Measurements from ENCODE around the gene EPHA3. TPM values are rescaled to one million over a fixed set of nuclear protein-coding genes. Genes with fewer than 3 reads are reported as not detected.

EPHA3 gene
- total RNA-seq, 2 donors from 2014 or later: 0.15 to 0.18 TPM

GRCh38 chr3:89419647-89420241, 312.3 kb downstream of the EPHA3 start:
- TF ChIP-seq CTCF (conservative IDR thresholded peaks at IDR 0.05): no peak
- DNase-seq: no peak
- Mint-ChIP-seq H3K36me3 (ENCODE audit: low read depth) (no peaks in the 10 kb centered on the region), H3K9me3 (no peaks in the 10 kb centered on the region), H3K27ac (no peak overlapping the region), H3K27me3 (ENCODE audit: insufficient read depth) (no peaks in the 10 kb centered on the region), H3K4me3 (no peak overlapping the region), H3K4me1 (peaks cover 15% of the 10 kb centered on the region)
- no peak overlapping the region for H3K9ac ChIP-seq (ENCODE audit: extremely low read depth, low read length, poor library complexity, severe bottlenecking)
- no peak overlapping the region for H3K4me3 ChIP-seq (ENCODE audit: low read length)
- no peak overlapping the region for H3K27ac ChIP-seq (ENCODE audit: low read depth, low read length)
- no peaks in the 10 kb centered on the region for H3K4me1 ChIP-seq (ENCODE audit: control insufficient read depth, insufficient read depth, low read length)
- no peaks in the 10 kb centered on the region for H3K9me3 ChIP-seq (ENCODE audit: control insufficient read depth, low read length)
- H3K27me3 ChIP-seq (ENCODE audit: control insufficient read depth, insufficient read depth, low read length, poor library complexity, severe bottlenecking): no peaks in the 10 kb centered on the region
- H3K36me3 ChIP-seq (ENCODE audit: control insufficient read depth, insufficient read depth, low read length): no peaks in the 10 kb centered on the region
- 78 to 83% methylated on average over 1 to 3 of the region's 3 CpGs for WGBS, 2 experiments (ENCODE audit: insufficient coverage in 1 of 2, insufficient read length in 1 of 2)

- H3K36me3 ChIP-seq (ENCODE audit: control insufficient read depth, insufficient read depth, low read length): no peaks in the 10 kb centered on the region
- Mint-ChIP-seq H3K27ac (no peak overlapping the region), H3K9me3 (no peaks in the 10 kb centered on the region), H3K4me1 (no peaks in the 10 kb centered on the region), H3K27me3 (ENCODE audit: insufficient read depth) (no peaks in the 10 kb centered on the region), H3K4me3 (no peak overlapping the region), H3K36me3 (ENCODE audit: low read depth) (no peaks in the 10 kb centered on the region)
- H3K9me3 ChIP-seq (ENCODE audit: control insufficient read depth, low read length): no peaks in the 10 kb centered on the region
- no peak overlapping the region for H3K9ac ChIP-seq (ENCODE audit: extremely low read depth, low read length, poor library complexity, severe bottlenecking)
- no peak for DNase-seq
- H3K4me3 ChIP-seq (ENCODE audit: low read length): no peak overlapping the region
- no peak overlapping the region for H3K27ac ChIP-seq (ENCODE audit: low read depth, low read length)
- 91 to 100% methylated on average over 4 to 5 of the region's 5 CpGs for WGBS, 2 experiments (ENCODE audit: insufficient coverage in 1 of 2, insufficient read length in 1 of 2)
- TF ChIP-seq CTCF (conservative IDR thresholded peaks at IDR 0.05): no peak
- no peaks in the 10 kb centered on the region for H3K27me3 ChIP-seq (ENCODE audit: control insufficient read depth, insufficient read depth, low read length, poor library complexity, severe bottlenecking)
- no peaks in the 10 kb centered on the region for H3K4me1 ChIP-seq (ENCODE audit: control insufficient read depth, insufficient read depth, low read length)
Observed at GRCh38 chr3:89426060-89426459, 318.6 kb downstream of the EPHA3 start.

GRCh38 chr3:89434621-89435380, 327.4 kb downstream of the EPHA3 start:
- no peak for TF ChIP-seq CTCF (conservative IDR thresholded peaks at IDR 0.05)
- Histone ChIP-seq H3K4me1 (ENCODE audit: control insufficient read depth, insufficient read depth, low read length) (no peaks in the 10 kb centered on the region), H3K9me3 (ENCODE audit: control insufficient read depth, low read length) (no peaks in the 10 kb centered on the region), H3K36me3 (ENCODE audit: control insufficient read depth, insufficient read depth, low read length) (no peaks in the 10 kb centered on the region), H3K27ac (ENCODE audit: low read depth, low read length) (no peak overlapping the region), H3K9ac (ENCODE audit: extremely low read depth, low read length, poor library complexity, severe bottlenecking) (no peak overlapping the region), H3K4me3 (ENCODE audit: low read length) (no peak overlapping the region), H3K27me3 (ENCODE audit: control insufficient read depth, insufficient read depth, low read length, poor library complexity, severe bottlenecking) (no peaks in the 10 kb centered on the region)
- no peak overlapping the region for H3K4me3 Mint-ChIP-seq
- 95 to 100% methylated on average over 3 to 7 of the region's 7 CpGs for WGBS, 2 experiments (ENCODE audit: insufficient coverage in 1 of 2, insufficient read length in 1 of 2)
- H3K27me3 Mint-ChIP-seq (ENCODE audit: insufficient read depth): no peaks in the 10 kb centered on the region
- no peaks in the 10 kb centered on the region for H3K4me1 Mint-ChIP-seq
- DNase-seq: no peak
- no peak overlapping the region for H3K27ac Mint-ChIP-seq
- H3K36me3 Mint-ChIP-seq (ENCODE audit: low read depth): no peaks in the 10 kb centered on the region
- H3K9me3 Mint-ChIP-seq: no peaks in the 10 kb centered on the region
